WTC11 (cell line): ENCODE results near the gene NIPAL4. TPM values are rescaled to one million over a fixed set of nuclear protein-coding genes. Genes with fewer than 3 reads are reported as not detected.

Source experiments
- ATAC-seq: fragments of 200-7000 bp; cut with Tn5 transposase; 2 replicates; pipeline ENCODE4 v1.10.0; 2021; ENCODE audit warnings: mild to moderate bottlenecking, moderate library complexity
- CTCF ChIA-PET: fragments of 300-600 bp; sonication (Branson Sonifier 250); formaldehyde crosslinking; loops from one replicate; lab custom pipeline; 2021; ENCODE audit warnings: antibody characterized with exemption; lab: Charles Lee
- POLR2A ChIA-PET: fragments of 350-600 bp; sonication (Branson Sonifier 250); formaldehyde crosslinking; loops from one replicate; lab custom pipeline; 2021; ENCODE audit warnings: antibody characterized with exemption; lab: Charles Lee
- DNase-seq: peaks from one replicate; pipeline ENCODE4 v3.0.0; 2021; ENCODE audit warnings: low spot score
- H3K27ac Mint-ChIP-seq: 2 replicates; pipeline ENCODE4 v1.8.0; 2021; ENCODE audit warnings: mixed read lengths
- H3K27me3 Mint-ChIP-seq: 2 replicates; pipeline ENCODE4 v1.8.0; 2021; ENCODE audit warnings: low read depth, mild to moderate bottlenecking, moderate library complexity, mixed read lengths
- H3K36me3 Mint-ChIP-seq: 2 replicates; pipeline ENCODE4 v1.8.0; 2021; ENCODE audit warnings: mixed read lengths
- H3K4me1 Mint-ChIP-seq: 2 replicates; pipeline ENCODE4 v1.8.0; 2022; ENCODE audit warnings: mixed read lengths
- H3K4me3 Mint-ChIP-seq: 2 replicates; pipeline ENCODE4 v1.8.0; 2021; ENCODE audit warnings: mild to moderate bottlenecking, moderate library complexity, mixed read lengths
- H3K9me3 Mint-ChIP-seq: 2 replicates; pipeline ENCODE4 v1.8.0; 2021; ENCODE audit warnings: mixed read lengths
- AR ChIP-seq: fragments of 250-450 bp; sonication (Bioruptor Pico); IDR thresholded peaks from 2 replicates; pipeline ENCODE4 v1.9.0; 2021; ENCODE audit warnings: mild to moderate bottlenecking
- ARID4B ChIP-seq: sonication (generic); formaldehyde crosslinking; IDR thresholded peaks from 2 replicates; pipeline ENCODE4 v1.8.0; 2023; ENCODE audit warnings: missing genetic modification reagents, mild to moderate bottlenecking, borderline replicate concordance
- ATF2 ChIP-seq: sonication (generic); formaldehyde crosslinking; IDR thresholded peaks from 2 replicates; pipeline ENCODE4 v1.8.1; 2022; ENCODE audit warnings: low read depth, missing genetic modification reagents, borderline replicate concordance
- CDX4 ChIP-seq: fragments of 250-450 bp; sonication (Bioruptor Pico); IDR thresholded peaks from 2 replicates; pipeline ENCODE4 v1.9.0; 2021; ENCODE audit warnings: moderate library complexity, mild to moderate bottlenecking, inconsistent platforms, borderline replicate concordance
- ELF4 ChIP-seq: sonication (generic); formaldehyde crosslinking; IDR thresholded peaks from 2 replicates; pipeline ENCODE4 v1.8.1; 2022; ENCODE audit warnings: low read depth, mild to moderate bottlenecking, moderate library complexity, missing genetic modification reagents
- ERG ChIP-seq: fragments of 250-450 bp; sonication (Bioruptor Pico); IDR thresholded peaks from 2 replicates; pipeline ENCODE4 v1.8.0; 2021; ENCODE audit warnings: mild to moderate bottlenecking
- FOXP4 ChIP-seq: sonication (generic); formaldehyde crosslinking; IDR thresholded peaks from 2 replicates; pipeline ENCODE4 v1.8.0; 2022; ENCODE audit warnings: mild to moderate bottlenecking, missing genetic modification reagents
- GABPB1 ChIP-seq: sonication (generic); formaldehyde crosslinking; IDR thresholded peaks from 2 replicates; pipeline ENCODE4 v1.8.1; 2023; ENCODE audit warnings: mild to moderate bottlenecking, missing genetic modification reagents
- IRF1 ChIP-seq: sonication (generic); formaldehyde crosslinking; IDR thresholded peaks from 2 replicates; pipeline ENCODE4 v1.8.0; 2023; ENCODE audit warnings: missing genetic modification reagents
- IRF2 ChIP-seq: sonication (generic); formaldehyde crosslinking; IDR thresholded peaks from 2 replicates; pipeline ENCODE4 v1.8.0; 2022; ENCODE audit warnings: low read depth, missing genetic modification reagents, borderline replicate concordance
- NFATC4 ChIP-seq: fragments of 250-450 bp; sonication (Bioruptor Pico); IDR thresholded peaks from 2 replicates; pipeline ENCODE4 v1.9.0; 2021; ENCODE audit warnings: mild to moderate bottlenecking
- NR1H2 ChIP-seq: sonication (generic); formaldehyde crosslinking; IDR thresholded peaks from 2 replicates; pipeline ENCODE4 v1.9.0; 2021; ENCODE audit warnings: mild to moderate bottlenecking, moderate library complexity, missing genetic modification reagents
- NR2C2 ChIP-seq: sonication (generic); formaldehyde crosslinking; IDR thresholded peaks from 2 replicates; pipeline ENCODE4 v1.8.0; 2022; ENCODE audit warnings: mild to moderate bottlenecking, missing genetic modification reagents
- RORB ChIP-seq: fragments of 250-450 bp; sonication (Bioruptor Pico); IDR thresholded peaks from 2 replicates; pipeline ENCODE4 v1.9.0; 2021; ENCODE audit warnings: mild to moderate bottlenecking
- USF2 ChIP-seq: sonication (generic); formaldehyde crosslinking; IDR thresholded peaks from 2 replicates; pipeline ENCODE4 v1.8.1; 2023; ENCODE audit warnings: mild to moderate bottlenecking, missing genetic modification reagents, moderate library complexity
- ZMAT4 ChIP-seq: fragments of 250-450 bp; sonication (Bioruptor Pico); IDR thresholded peaks from 2 replicates; pipeline ENCODE4 v1.9.0; 2021; ENCODE audit warnings: mild to moderate bottlenecking
- ZNF416 ChIP-seq: fragments of 250-450 bp; sonication (Bioruptor Pico); IDR thresholded peaks from 2 replicates; pipeline ENCODE4 v1.9.0; 2021; ENCODE audit warnings: mild to moderate bottlenecking, inconsistent platforms
- ZSCAN18 ChIP-seq: fragments of 250-450 bp; sonication (Bioruptor Pico); IDR thresholded peaks from 2 replicates; pipeline ENCODE4 v2.1.2; 2022; ENCODE audit warnings: mild to moderate bottlenecking, moderate library complexity
- total RNA-seq: library from RNA; stranded (reverse); gene quantifications from 3 replicates; pipeline ENCODE4 v1.2.3, GENCODE V29; 2021

The NIPAL4 gene
- total RNA-seq, 1 experiment from 2014 or later: not detected

- TF ChIP-seq ZMAT4 (CRISPR knock-in tag): no peak
- no peak for TF ChIP-seq ATF2 (CRISPR knock-in tag)
Measured at GRCh38 chr5:157431544-157432200, 28.3 kb upstream of the NIPAL4 start (continued).

- no peaks in the 10 kb centered on the region for H3K36me3 Mint-ChIP-seq
- CTCF ChIA-PET: interaction anchor here (1.3 to 4.1 kb wide), 2 partner anchors 10 to 38 kb away, joined by 4 to 40 read pairs; no protein-coding TSS in a partner anchor
- DNase-seq: no peak
- H3K27me3 Mint-ChIP-seq: peaks cover 4% of the 10 kb centered on the region
- no peak overlapping the region for H3K4me3 Mint-ChIP-seq
- H3K9me3 Mint-ChIP-seq: peaks cover 5% of the 10 kb centered on the region
- no peak overlapping the region for H3K27ac Mint-ChIP-seq
- ATAC-seq: no peak
- POLR2A ChIA-PET: no interaction called here
- H3K4me1 Mint-ChIP-seq: no peaks in the 10 kb centered on the region
- TF ChIP-seq ERG (CRISPR knock-in tag): no peak
- TF ChIP-seq ELF4 (CRISPR knock-in tag): no peak
- TF ChIP-seq AR (CRISPR knock-in tag): no peak
- TF ChIP-seq FOXP4 (CRISPR knock-in tag): no peak
- TF ChIP-seq GABPB1 (CRISPR knock-in tag): no peak
- no peak for TF ChIP-seq USF2 (CRISPR knock-in tag)
- no peak for TF ChIP-seq IRF1 (CRISPR knock-in tag)
- TF ChIP-seq NFATC4 (CRISPR knock-in tag): no peak
- TF ChIP-seq NR2C2 (CRISPR knock-in tag): no peak
- no peak for TF ChIP-seq CDX4 (CRISPR knock-in tag)
- no peak for TF ChIP-seq RORB
- TF ChIP-seq IRF2 (CRISPR knock-in tag): no peak
- TF ChIP-seq ZNF416 (CRISPR knock-in tag): no peak
- TF ChIP-seq ARID4B: no peak
- no peak for TF ChIP-seq ZSCAN18 (CRISPR knock-in tag)
- no peak for TF ChIP-seq NR1H2 (CRISPR knock-in tag)
Measured at GRCh38 chr5:157434096-157434495, 25.9 kb upstream of the NIPAL4 start.
